Measurements from ENCODE around the gene RUNX1. TPM values are rescaled to one million over a fixed set of nuclear protein-coding genes. Genes with fewer than 3 reads are reported as not detected.

The RUNX1 gene
- polyA plus RNA-seq, 1 experiment: 20.9 TPM

DNA sequence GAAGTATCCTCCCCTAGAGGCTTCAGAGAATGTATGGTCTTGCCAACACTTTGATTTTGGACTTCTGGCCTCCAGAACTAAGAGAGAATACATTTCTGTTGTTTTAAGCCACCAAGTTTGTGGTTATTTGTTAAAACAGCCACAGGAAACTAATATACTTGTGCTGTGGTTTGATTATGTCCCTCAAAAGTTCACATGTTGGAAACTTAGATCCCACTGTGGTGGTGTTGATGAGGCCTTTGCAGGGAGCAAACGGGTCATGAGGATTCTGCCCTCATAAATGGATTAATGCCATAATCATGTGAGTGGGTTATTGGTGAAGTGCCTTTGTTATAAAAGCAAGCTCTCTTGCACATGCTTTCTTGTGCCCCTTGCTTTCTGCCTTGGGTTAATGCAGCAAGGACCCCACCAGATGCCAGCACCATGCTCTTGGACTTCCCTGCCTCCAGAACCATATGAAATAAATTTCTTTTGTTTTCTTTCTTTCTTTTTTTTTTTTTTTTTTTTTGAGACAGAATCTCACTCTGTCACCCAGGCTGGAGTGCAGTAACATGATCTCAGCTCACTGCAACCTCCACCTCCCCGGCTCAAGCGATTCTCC is 223.1 kb downstream of the RUNX1 start:
- Histone ChIP-seq H3K27ac (ENCODE audit: low read depth, low read length) (no peak overlapping the region), H3K9me3 (ENCODE audit: control insufficient read depth, insufficient read depth, low read length) (no peaks in the 10 kb centered on the region; the same call in 1 of the 2 replicates), H3K4me3 (ENCODE audit: low read depth, low read length) (no peak overlapping the region), H3K27me3 (ENCODE audit: control insufficient read depth, insufficient read depth, low read length) (no peaks in the 10 kb centered on the region)
- POLR2A ChIA-PET: interaction anchor here (0.8 kb wide), 1 partner anchor 605 kb away, joined by 9 read pairs; no protein-coding TSS in a partner anchor
- CTCF ChIA-PET: interaction anchor here (2.1 kb wide), 1 partner anchor 80 kb away, joined by 6 read pairs; no protein-coding TSS in a partner anchor
- TF ChIP-seq, protein P1, sequence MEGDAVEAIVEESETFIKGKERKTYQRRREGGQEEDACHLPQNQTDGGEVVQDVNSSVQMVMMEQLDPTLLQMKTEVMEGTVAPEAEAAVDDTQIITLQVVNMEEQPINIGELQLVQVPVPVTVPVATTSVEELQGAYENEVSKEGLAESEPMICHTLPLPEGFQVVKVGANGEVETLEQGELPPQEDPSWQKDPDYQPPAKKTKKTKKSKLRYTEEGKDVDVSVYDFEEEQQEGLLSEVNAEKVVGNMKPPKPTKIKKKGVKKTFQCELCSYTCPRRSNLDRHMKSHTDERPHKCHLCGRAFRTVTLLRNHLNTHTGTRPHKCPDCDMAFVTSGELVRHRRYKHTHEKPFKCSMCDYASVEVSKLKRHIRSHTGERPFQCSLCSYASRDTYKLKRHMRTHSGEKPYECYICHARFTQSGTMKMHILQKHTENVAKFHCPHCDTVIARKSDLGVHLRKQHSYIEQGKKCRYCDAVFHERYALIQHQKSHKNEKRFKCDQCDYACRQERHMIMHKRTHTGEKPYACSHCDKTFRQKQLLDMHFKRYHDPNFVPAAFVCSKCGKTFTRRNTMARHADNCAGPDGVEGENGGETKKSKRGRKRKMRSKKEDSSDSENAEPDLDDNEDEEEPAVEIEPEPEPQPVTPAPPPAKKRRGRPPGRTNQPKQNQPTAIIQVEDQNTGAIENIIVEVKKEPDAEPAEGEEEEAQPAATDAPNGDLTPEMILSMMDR (IDR thresholded peaks at IDR 0.05; ENCODE audit: low read depth, low read length): no peak
- no peak for DNase-seq (ENCODE audit: low read depth, low spot score)

DNA sequence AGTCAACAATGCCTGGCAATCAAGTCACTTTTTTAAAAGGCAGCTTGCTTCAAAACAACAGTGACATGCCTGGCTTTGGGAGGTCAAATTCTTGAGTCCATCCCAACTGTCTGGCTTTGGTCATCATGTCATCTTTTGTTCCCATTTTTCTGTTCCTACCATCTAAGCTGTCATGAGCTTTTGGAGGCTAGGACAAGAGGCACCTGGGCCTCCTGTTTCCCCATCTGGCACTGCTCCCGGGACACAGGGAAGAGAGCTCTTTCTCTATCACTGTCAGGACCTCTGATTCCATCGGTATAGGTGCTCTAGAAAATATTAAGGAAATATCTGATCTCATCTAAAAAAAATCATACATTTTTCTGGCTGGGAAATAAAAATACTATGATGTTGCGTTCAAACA is 224.0 kb downstream of the RUNX1 start:
- Histone ChIP-seq H3K27ac (ENCODE audit: low read depth, low read length) (no peak overlapping the region), H3K27me3 (ENCODE audit: control insufficient read depth, insufficient read depth, low read length) (no peaks in the 10 kb centered on the region), H3K9me3 (ENCODE audit: control insufficient read depth, insufficient read depth, low read length) (no peaks in the 10 kb centered on the region; the same call in 1 of the 2 replicates), H3K4me3 (ENCODE audit: low read depth, low read length) (no peak overlapping the region)
- TF ChIP-seq, protein P1 (IDR thresholded peaks at IDR 0.05; ENCODE audit: low read depth, low read length): no peak
- POLR2A ChIA-PET: no interaction called here
- CTCF ChIA-PET: interaction anchor here (2.1 kb wide), 1 partner anchor 79 kb away, joined by 6 read pairs; no protein-coding TSS in a partner anchor
- no peak for DNase-seq (ENCODE audit: low read depth, low spot score)

DNA sequence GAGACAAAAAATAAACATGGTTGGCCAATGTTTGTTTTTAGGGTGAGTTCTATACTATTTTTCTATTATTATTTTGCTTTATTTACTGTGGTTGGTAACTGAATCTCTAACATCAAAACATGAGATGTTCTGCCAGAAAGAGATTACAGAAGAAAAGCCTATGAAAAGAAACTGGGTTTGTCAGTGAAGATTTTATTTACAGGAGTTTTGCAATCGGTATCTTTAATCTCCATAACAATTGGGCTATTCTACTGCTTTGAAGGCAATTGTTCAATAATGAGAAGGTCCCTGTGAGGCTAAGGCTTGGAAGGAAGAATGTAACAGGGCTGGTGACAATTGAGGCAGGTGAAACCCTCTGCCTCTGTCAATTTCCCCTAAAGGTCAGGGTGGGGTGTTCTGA is 224.8 kb downstream of the RUNX1 start:
- CTCF ChIA-PET: interaction anchor here (2.1 kb wide), 1 partner anchor 79 kb away, joined by 6 read pairs; no protein-coding TSS in a partner anchor
- Histone ChIP-seq H3K27ac (ENCODE audit: low read depth, low read length) (no peak overlapping the region), H3K4me3 (ENCODE audit: low read depth, low read length) (no peak overlapping the region), H3K9me3 (ENCODE audit: control insufficient read depth, insufficient read depth, low read length) (no peaks in the 10 kb centered on the region; the same call in 1 of the 2 replicates), H3K27me3 (ENCODE audit: control insufficient read depth, insufficient read depth, low read length) (no peaks in the 10 kb centered on the region)
- TF ChIP-seq, protein P1 (IDR thresholded peaks at IDR 0.05; ENCODE audit: low read depth, low read length): no peak
- POLR2A ChIA-PET: no interaction called here
- DNase-seq (ENCODE audit: low read depth, low spot score): no peak

DNA sequence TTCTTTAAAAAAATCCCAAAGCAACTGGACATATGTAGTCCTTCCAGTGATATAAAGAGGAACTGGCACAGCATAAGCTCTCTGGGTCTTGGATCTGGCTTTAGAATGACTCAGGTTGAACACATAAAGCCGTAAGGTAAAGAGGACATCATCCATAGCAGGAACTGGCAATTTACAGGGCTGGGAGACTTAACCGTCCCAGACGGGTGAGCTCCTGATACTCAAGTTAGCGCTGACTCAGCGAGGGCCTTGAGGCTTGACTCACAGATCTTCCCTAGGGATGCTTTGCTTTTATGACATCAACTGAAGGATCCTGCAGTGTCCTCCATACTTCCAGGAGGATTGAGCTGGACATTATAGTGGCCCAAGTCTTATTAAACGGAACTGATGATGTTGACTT is 226.2 kb downstream of the RUNX1 start:
- CTCF ChIA-PET: no interaction called here
- POLR2A ChIA-PET: no interaction called here
- H3K4me3 ChIP-seq (ENCODE audit: low read depth, low read length): no peak overlapping the region
- TF ChIP-seq, protein P1 (IDR thresholded peaks at IDR 0.05; ENCODE audit: low read depth, low read length): no peak
- DNase-seq (ENCODE audit: low read depth, low spot score): no peak
- no peaks in the 10 kb centered on the region; the same call in 1 of the 2 replicates for H3K9me3 ChIP-seq (ENCODE audit: control insufficient read depth, insufficient read depth, low read length)
- no peak overlapping the region for H3K27ac ChIP-seq (ENCODE audit: low read depth, low read length)
- no peaks in the 10 kb centered on the region for H3K27me3 ChIP-seq (ENCODE audit: control insufficient read depth, insufficient read depth, low read length)

DNA sequence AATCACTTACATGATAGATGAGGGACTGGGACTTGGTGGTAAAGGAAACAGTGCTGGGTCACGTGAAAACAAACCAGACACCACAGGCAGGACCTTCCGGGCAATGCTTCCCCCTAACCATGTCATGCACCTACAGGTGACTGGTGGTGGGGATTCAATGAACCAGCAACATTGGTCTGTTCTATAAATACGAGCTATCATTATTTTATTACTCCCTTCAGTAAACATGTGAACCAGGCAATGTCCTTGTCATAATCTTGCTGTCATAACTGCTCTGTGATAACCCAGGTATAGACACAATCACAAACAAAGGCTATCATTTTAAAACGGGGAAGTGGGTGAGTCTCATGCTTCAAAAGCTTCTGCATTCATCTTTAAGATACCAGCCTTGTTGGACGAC is 226.9 kb downstream of the RUNX1 start:
- Histone ChIP-seq H3K4me3 (ENCODE audit: low read depth, low read length) (no peak overlapping the region), H3K9me3 (ENCODE audit: control insufficient read depth, insufficient read depth, low read length) (no peaks in the 10 kb centered on the region; the same call in 1 of the 2 replicates), H3K27me3 (ENCODE audit: control insufficient read depth, insufficient read depth, low read length) (no peaks in the 10 kb centered on the region), H3K27ac (ENCODE audit: low read depth, low read length) (no peak overlapping the region)
- DNase-seq (ENCODE audit: low read depth, low spot score): no peak
- TF ChIP-seq, protein P1 (IDR thresholded peaks at IDR 0.05; ENCODE audit: low read depth, low read length): no peak
- ChIA-PET CTCF (no interaction called here), POLR2A (no interaction called here)

Measured in AG04450 (cell line).